ENCODE data around the gene DEFB128. TPM values are rescaled to one million over a fixed set of nuclear protein-coding genes. Genes with fewer than 3 reads are reported as not detected.
"Not testable (repeated sequence)": the region's sequence is repeated elsewhere in the genome, so short reads cannot be mapped to it uniquely, and the experiment has no call there.

DEFB128 gene
- polyA plus RNA-seq, 3 donors, result not detected

DNA sequence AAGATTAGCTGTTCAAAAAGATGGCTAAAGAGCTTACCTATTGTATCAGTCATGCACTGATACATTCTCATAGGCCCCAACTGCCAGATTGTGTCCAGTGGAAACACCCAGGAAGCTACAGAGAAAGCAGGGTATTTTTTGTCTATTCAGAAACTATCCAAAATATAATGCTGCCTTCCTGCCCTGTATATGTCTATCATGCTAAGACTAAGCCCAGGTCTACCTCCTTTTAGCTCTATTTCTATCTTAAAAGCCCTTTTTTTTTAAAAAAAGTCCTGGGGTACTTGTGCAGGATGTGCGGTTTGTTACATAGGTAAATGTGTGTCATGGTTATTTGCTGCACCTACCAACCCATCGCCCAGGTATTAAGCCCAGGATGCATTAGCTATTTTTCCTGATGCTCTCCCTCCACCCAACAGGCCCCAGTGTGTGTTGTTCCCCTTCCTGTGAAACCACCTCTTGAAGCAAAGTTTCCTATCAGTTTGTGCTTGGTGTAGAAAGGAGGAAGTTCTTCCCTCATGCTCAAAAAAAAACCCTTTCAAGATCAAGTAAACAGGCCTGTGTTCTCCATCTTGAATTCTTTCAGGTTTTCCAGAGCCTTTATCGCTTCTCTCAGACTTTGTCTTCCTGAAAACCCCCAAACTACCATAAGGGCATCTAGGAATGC lies 38.1 kb upstream of the DEFB128 start:
- H3K79me2 ChIP-seq (ENCODE audit: insufficient read depth, low read length), result no peaks in the 10 kb centered on the region
- peak overlapping the region; percentile 22 for H3K9ac ChIP-seq (ENCODE audit: insufficient read depth, low read length, poor library complexity, severe bottlenecking)
- intact Hi-C loops (cut with micrococcal nuclease), result no loop called here
- Mint-ChIP-seq H3K4me1 (peaks cover 16% of the 10 kb centered on the region), H3K4me3 (no peak overlapping the region), H3K27me3 (ENCODE audit: low read depth in 3 of 3) (peaks cover 0 to 3% (median 0%) of the 10 kb centered on the region in 3 donors), H3K27ac (peak overlapping the region in 6 of 7 donors; percentile 36 to 89 (median 73)), H3K36me3 (no peaks in the 10 kb centered on the region), H3K9me3 (peaks cover 0 to 5% (median 0%) of the 10 kb centered on the region in 7 donors)
- no peaks in the 10 kb centered on the region for H3K9me3 ChIP-seq (replicated peaks in 1 of 2; ENCODE audit: control insufficient read depth in 1 of 2, insufficient read depth in 1 of 2, low read length in 2 of 2)
- peak overlapping the region in 1 of 2 donors; percentile 82 for H3K27ac ChIP-seq (ENCODE audit: low read depth in 1 of 2, low read length in 2 of 2)
- H2AFZ ChIP-seq (ENCODE audit: insufficient read depth, low read depth, low read length, poor library complexity, severe bottlenecking), result peak overlapping the region; percentile 79
- TF ChIP-seq, protein P1, sequence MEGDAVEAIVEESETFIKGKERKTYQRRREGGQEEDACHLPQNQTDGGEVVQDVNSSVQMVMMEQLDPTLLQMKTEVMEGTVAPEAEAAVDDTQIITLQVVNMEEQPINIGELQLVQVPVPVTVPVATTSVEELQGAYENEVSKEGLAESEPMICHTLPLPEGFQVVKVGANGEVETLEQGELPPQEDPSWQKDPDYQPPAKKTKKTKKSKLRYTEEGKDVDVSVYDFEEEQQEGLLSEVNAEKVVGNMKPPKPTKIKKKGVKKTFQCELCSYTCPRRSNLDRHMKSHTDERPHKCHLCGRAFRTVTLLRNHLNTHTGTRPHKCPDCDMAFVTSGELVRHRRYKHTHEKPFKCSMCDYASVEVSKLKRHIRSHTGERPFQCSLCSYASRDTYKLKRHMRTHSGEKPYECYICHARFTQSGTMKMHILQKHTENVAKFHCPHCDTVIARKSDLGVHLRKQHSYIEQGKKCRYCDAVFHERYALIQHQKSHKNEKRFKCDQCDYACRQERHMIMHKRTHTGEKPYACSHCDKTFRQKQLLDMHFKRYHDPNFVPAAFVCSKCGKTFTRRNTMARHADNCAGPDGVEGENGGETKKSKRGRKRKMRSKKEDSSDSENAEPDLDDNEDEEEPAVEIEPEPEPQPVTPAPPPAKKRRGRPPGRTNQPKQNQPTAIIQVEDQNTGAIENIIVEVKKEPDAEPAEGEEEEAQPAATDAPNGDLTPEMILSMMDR (IDR thresholded peaks at IDR 0.05), result no peak
- peaks cover 13 to 15% of the 10 kb centered on the region in 2 donors for H3K4me1 ChIP-seq (ENCODE audit: control insufficient read depth in 1 of 2, insufficient read depth in 2 of 2, low read length in 2 of 2)
- no CpG with 5 or more reads among the region's 3 CpGs for WGBS (ENCODE audit: insufficient coverage)
- H4K20me1 ChIP-seq (ENCODE audit: insufficient read depth, low read length), result no peaks in the 10 kb centered on the region
- H3K4me3 ChIP-seq (replicated peaks in 1 of 3; ENCODE audit: low read depth in 2 of 3, low read length in 3 of 3), result peak overlapping the region in 1 of 3 experiments; percentile 21
- H3K36me3 ChIP-seq (replicated peaks in 1 of 2; ENCODE audit: control insufficient read depth in 1 of 2, insufficient read depth in 2 of 2, low read length in 2 of 2), result no peaks in the 10 kb centered on the region
- peak; percentile 25 to 58 (median 38) for DNase-seq
- H3K4me2 ChIP-seq (replicated peaks; ENCODE audit: extremely low read depth, low read length, poor library complexity, severe bottlenecking), result peak overlapping the region; percentile 23
- H3K27me3 ChIP-seq (ENCODE audit: control insufficient read depth in 2 of 2, insufficient read depth in 2 of 2, low read length in 2 of 2), result peaks cover 0 to 2% of the 10 kb centered on the region in 2 donors

DNA sequence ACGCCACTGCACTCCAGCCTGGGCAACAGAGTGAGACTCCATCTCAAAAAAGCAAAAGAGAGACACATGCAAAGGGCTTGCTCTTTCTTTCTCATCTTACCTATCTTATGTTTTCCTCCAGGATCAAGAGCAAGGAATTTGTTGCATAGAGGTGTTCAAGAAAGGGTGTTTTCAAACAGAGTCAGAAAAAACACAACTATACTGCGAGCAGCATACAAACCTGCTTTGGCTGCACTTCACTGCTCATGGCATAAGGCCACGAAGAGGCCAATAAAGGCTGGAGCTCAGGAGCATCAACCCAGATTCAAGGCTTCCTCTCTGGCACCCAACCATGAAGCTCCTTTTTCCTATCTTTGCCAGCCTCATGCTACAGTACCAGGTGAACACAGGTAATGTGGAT lies 37.4 kb upstream of the DEFB128 start, which contains the start of gene DEFB129:
DEFB129 (plus strand) TSS at position 301 of the 400 bp plus-strand sequence; CDS start at position 332, 31 bp downstream.
- Histone ChIP-seq H3K4me1 (ENCODE audit: control insufficient read depth in 1 of 2, insufficient read depth in 2 of 2, low read length in 2 of 2) (peaks cover 13 to 15% of the 10 kb centered on the region in 2 donors), H3K9me3 (replicated peaks in 1 of 2; ENCODE audit: control insufficient read depth in 1 of 2, insufficient read depth in 1 of 2, low read length in 2 of 2) (no peaks in the 10 kb centered on the region), H4K20me1 (ENCODE audit: insufficient read depth, low read length) (no peaks in the 10 kb centered on the region), H3K9ac (ENCODE audit: insufficient read depth, low read length, poor library complexity, severe bottlenecking) (peak within 1 kb of the TSS; percentile 22), H3K27ac (ENCODE audit: low read depth in 1 of 2, low read length in 2 of 2) (peak within 1 kb of the TSS in 1 of 2 donors; percentile 82), H3K27me3 (ENCODE audit: control insufficient read depth in 2 of 2, insufficient read depth in 2 of 2, low read length in 2 of 2) (peaks cover 0 to 2% of the 10 kb centered on the region in 2 donors), H3K36me3 (replicated peaks in 1 of 2; ENCODE audit: control insufficient read depth in 1 of 2, insufficient read depth in 2 of 2, low read length in 2 of 2) (no peaks in the 10 kb centered on the region), H3K4me3 (replicated peaks in 1 of 3; ENCODE audit: low read depth in 2 of 3, low read length in 3 of 3) (peak within 1 kb of the TSS in 1 of 3 experiments; percentile 21), H2AFZ (ENCODE audit: insufficient read depth, low read depth, low read length, poor library complexity, severe bottlenecking) (peak within 1 kb of the TSS; percentile 79), H3K79me2 (ENCODE audit: insufficient read depth, low read length) (no peaks in the 10 kb centered on the region), H3K4me2 (replicated peaks; ENCODE audit: extremely low read depth, low read length, poor library complexity, severe bottlenecking) (peak within 1 kb of the TSS; percentile 23)
- H3K27me3 Mint-ChIP-seq (ENCODE audit: low read depth in 3 of 3), result peaks cover 0 to 3% (median 0%) of the 10 kb centered on the region in 3 donors
- DNase-seq, result no peak
- peaks cover 0 to 5% (median 0%) of the 10 kb centered on the region in 7 donors for H3K9me3 Mint-ChIP-seq
- TF ChIP-seq, protein P1 (IDR thresholded peaks at IDR 0.05), result no peak
- peak within 1 kb of the TSS in 6 of 7 donors; percentile 36 to 89 (median 73) for H3K27ac Mint-ChIP-seq
- H3K36me3 Mint-ChIP-seq, result no peaks in the 10 kb centered on the region
- intact Hi-C loops (cut with micrococcal nuclease), result no loop called here
- peaks cover 16% of the 10 kb centered on the region for H3K4me1 Mint-ChIP-seq
- WGBS (ENCODE audit: insufficient coverage), result 100% methylated on average over 2 of the region's 3 CpGs
- H3K4me3 Mint-ChIP-seq, result no peak within 1 kb of the TSS

DNA sequence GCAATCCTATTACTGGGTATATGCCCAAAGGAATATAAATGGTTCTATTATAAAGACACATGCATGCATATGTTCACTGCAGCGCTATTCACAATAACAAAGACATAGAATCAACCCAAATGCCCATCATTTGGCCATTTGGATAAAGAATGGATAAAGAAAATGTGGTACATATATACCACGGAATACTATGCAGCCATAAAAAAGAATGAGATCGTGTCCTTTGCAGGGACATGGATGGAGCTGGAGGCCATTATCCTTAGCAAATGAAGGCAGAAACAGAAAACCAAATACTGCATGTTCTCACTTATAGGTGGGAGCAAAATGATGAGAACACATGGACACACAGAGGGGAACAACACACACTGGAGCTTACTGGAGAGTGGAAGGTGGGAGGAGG lies 36.4 kb upstream of the DEFB128 start:
- WGBS (ENCODE audit: insufficient coverage), result no CpG with 5 or more reads among the region's 3 CpGs
- H3K4me2 ChIP-seq (replicated peaks; ENCODE audit: extremely low read depth, low read length, poor library complexity, severe bottlenecking); H3K4me3 ChIP-seq (replicated peaks in 1 of 3; ENCODE audit: low read depth in 2 of 3, low read length in 3 of 3); H3K36me3 Mint-ChIP-seq; intact Hi-C loops (cut with micrococcal nuclease); H3K27me3 ChIP-seq (ENCODE audit: control insufficient read depth in 2 of 2, insufficient read depth in 2 of 2, low read length in 2 of 2); H3K9me3 ChIP-seq (replicated peaks in 1 of 2; ENCODE audit: control insufficient read depth in 1 of 2, insufficient read depth in 1 of 2, low read length in 2 of 2); H4K20me1 ChIP-seq (ENCODE audit: insufficient read depth, low read length); H3K9me3 Mint-ChIP-seq; DNase-seq; H3K36me3 ChIP-seq (replicated peaks in 1 of 2; ENCODE audit: control insufficient read depth in 1 of 2, insufficient read depth in 2 of 2, low read length in 2 of 2); H3K9ac ChIP-seq (ENCODE audit: insufficient read depth, low read length, poor library complexity, severe bottlenecking); H3K4me3 Mint-ChIP-seq; H3K27ac Mint-ChIP-seq; H2AFZ ChIP-seq (ENCODE audit: insufficient read depth, low read depth, low read length, poor library complexity, severe bottlenecking); H3K79me2 ChIP-seq (ENCODE audit: insufficient read depth, low read length); H3K27ac ChIP-seq (ENCODE audit: low read depth in 1 of 2, low read length in 2 of 2); H3K27me3 Mint-ChIP-seq (ENCODE audit: low read depth in 3 of 3): not testable (repeated sequence)
- peaks cover 13 to 15% of the 10 kb centered on the region in 2 donors for H3K4me1 ChIP-seq (ENCODE audit: control insufficient read depth in 1 of 2, insufficient read depth in 2 of 2, low read length in 2 of 2)
- peaks cover 16% of the 10 kb centered on the region for H3K4me1 Mint-ChIP-seq

Data from CD14-positive monocyte (primary cell).